H9 (cell line): ENCODE results near the gene PRKAR2A. TPM values are rescaled to one million over a fixed set of nuclear protein-coding genes. Genes with fewer than 3 reads are reported as not detected.
A peak's percentile ranks its signal among the peaks of the same experiment; 100 is the strongest.

Experiments used
- DNase-seq: peaks from one replicate; pipeline ENCODE4 v3.0.0-alpha.2; 2017
- H2AFZ ChIP-seq: one replicate; pipeline ENCODE4 v1.6.1; 2013; ENCODE audit warnings: mild to moderate bottlenecking, low read length, control low read depth, moderate library complexity
- H2AK5ac ChIP-seq: 2 replicates; pipeline ENCODE4 v1.6.1; 2013; ENCODE audit warnings: low read length, control low read depth, mixed read lengths; ENCODE audit not compliant: insufficient read length
- H2BK120ac ChIP-seq: one replicate; pipeline ENCODE4 v1.6.1; 2013; ENCODE audit warnings: low read depth, mild to moderate bottlenecking, low read length, control low read depth, inconsistent platforms; ENCODE audit not compliant: poor library complexity, severe bottlenecking
- H2BK12ac ChIP-seq: 2 replicates; pipeline ENCODE4 v1.6.1; 2013; ENCODE audit warnings: low read length, control low read depth, mixed read lengths, low read depth; ENCODE audit not compliant: insufficient read length
- H2BK15ac ChIP-seq: 2 replicates; pipeline ENCODE4 v1.6.1; 2013; ENCODE audit warnings: low read depth, low read length, control low read depth
- H2BK20ac ChIP-seq: one replicate; pipeline ENCODE4 v1.6.1; 2013; ENCODE audit warnings: low read depth, mild to moderate bottlenecking, low read length, control low read depth, inconsistent platforms; ENCODE audit not compliant: poor library complexity, severe bottlenecking
- H2BK5ac ChIP-seq: 2 replicates; pipeline ENCODE4 v1.6.1; 2013; ENCODE audit warnings: low read length, control low read depth, mixed read lengths; ENCODE audit not compliant: insufficient read length
- H3K14ac ChIP-seq: 2 replicates; pipeline ENCODE4 v1.6.1; 2013; ENCODE audit warnings: low read length, control low read depth; ENCODE audit not compliant: insufficient read depth
- H3K18ac ChIP-seq: 2 replicates; pipeline ENCODE4 v1.6.1; 2013; ENCODE audit warnings: low read depth, mild to moderate bottlenecking, mixed read lengths, low read length, control low read depth; ENCODE audit not compliant: insufficient read length
- H3K23ac ChIP-seq: 2 replicates; pipeline ENCODE4 v1.6.1; 2013; ENCODE audit warnings: low read length, control low read depth, mixed read lengths, low read depth; ENCODE audit not compliant: insufficient read length
- H3K23me2 ChIP-seq: 2 replicates; pipeline ENCODE4 v1.6.1; 2013; ENCODE audit warnings: low read depth, mild to moderate bottlenecking, mixed read lengths, low read length, control low read depth; ENCODE audit not compliant: insufficient read length, poor library complexity, severe bottlenecking
- H3K27ac ChIP-seq: 2 replicates; pipeline ENCODE4 v1.5.1; 2013; ENCODE audit warnings: low read length, control low read depth, mixed read lengths, low read depth; ENCODE audit not compliant: insufficient read length
- H3K27me3 ChIP-seq: 2 replicates; pipeline ENCODE4 v1.6.1; 2013; ENCODE audit warnings: low read length, control low read depth, inconsistent platforms; ENCODE audit not compliant: insufficient read depth
- H3K4ac ChIP-seq: 2 replicates; pipeline ENCODE4 v1.6.1; 2013; ENCODE audit warnings: low read depth, mild to moderate bottlenecking, control low read depth, inconsistent platforms, low read length, moderate library complexity
- H3K4me1 ChIP-seq: 2 replicates; pipeline ENCODE4 v1.6.1; 2013; ENCODE audit warnings: low read length, control low read depth, inconsistent platforms; ENCODE audit not compliant: insufficient read depth
- H3K4me2 ChIP-seq: 2 replicates; pipeline ENCODE4 v1.6.1; 2013; ENCODE audit warnings: low read length, control low read depth, mixed read lengths; ENCODE audit not compliant: insufficient read length, insufficient read depth
- H3K56ac ChIP-seq: 2 replicates; pipeline ENCODE4 v1.6.1; 2013; ENCODE audit warnings: low read depth, mild to moderate bottlenecking, mixed read lengths, low read length, control low read depth; ENCODE audit not compliant: insufficient read length
- H3K79me1 ChIP-seq: 2 replicates; pipeline ENCODE4 v1.6.1; 2013; ENCODE audit warnings: low read depth, mild to moderate bottlenecking, moderate library complexity, low read length, control low read depth, inconsistent platforms; ENCODE audit not compliant: insufficient read depth, poor library complexity, severe bottlenecking
- H3K79me2 ChIP-seq: 2 replicates; pipeline ENCODE4 v1.6.1; 2013; ENCODE audit warnings: low read length, control low read depth, inconsistent platforms; ENCODE audit not compliant: insufficient read depth
- H3K9ac ChIP-seq: 2 replicates; pipeline ENCODE4 v1.6.1; 2013; ENCODE audit warnings: low read length, control low read depth, mixed read lengths; ENCODE audit not compliant: insufficient read length; ENCODE audit errors: extremely low read depth
- H3K9me3 ChIP-seq: one replicate; pipeline ENCODE4 v1.6.1; 2013; ENCODE audit warnings: low read depth, low read length, inconsistent platforms; ENCODE audit not compliant: control insufficient read depth
- H3T11ph ChIP-seq: one replicate; pipeline ENCODE4 v1.6.1; 2013; ENCODE audit warnings: mild to moderate bottlenecking, low read length, control low read depth, inconsistent platforms
- H4K20me1 ChIP-seq: one replicate; pipeline ENCODE4 v1.6.1; 2013; ENCODE audit not compliant: control insufficient read depth, insufficient read length, insufficient read depth
- H4K5ac ChIP-seq: 2 replicates; pipeline ENCODE4 v1.6.1; 2013; ENCODE audit warnings: low read depth, mild to moderate bottlenecking, mixed read lengths, low read length, control low read depth; ENCODE audit not compliant: insufficient read length
- H4K8ac ChIP-seq: replicated peaks from 2 replicates; pipeline ENCODE4 v1.6.1; 2013; ENCODE audit warnings: low read length, control low read depth, mixed read lengths, low read depth; ENCODE audit not compliant: insufficient read length
- H4K91ac ChIP-seq: 2 replicates; pipeline ENCODE4 v1.6.1; 2013; ENCODE audit warnings: low read depth, mild to moderate bottlenecking, moderate library complexity, mixed read lengths, low read length, control low read depth; ENCODE audit not compliant: insufficient read length
- H3K27ac Mint-ChIP-seq, 3 experiments: 2 replicates in 2 of 3; 3 replicates in 1 of 3; pipeline ENCODE4 v1.8.0; 2020 to 2021; ENCODE audit warnings: mixed read lengths in 3 of 3, mild to moderate bottlenecking in 1 of 3, moderate library complexity in 1 of 3
- H3K27me3 Mint-ChIP-seq: 2 replicates; pipeline ENCODE4 v1.8.0; 2021; ENCODE audit warnings: low read depth, mild to moderate bottlenecking, moderate library complexity, mixed read lengths
- H3K36me3 Mint-ChIP-seq, 3 experiments: 2 replicates in 2 of 3; 3 replicates in 1 of 3; pipeline ENCODE4 v1.8.0; 2020 to 2021; ENCODE audit warnings: low read depth in 3 of 3, mixed read lengths in 3 of 3; ENCODE audit not compliant: insufficient read depth in 1 of 3
- H3K4me1 Mint-ChIP-seq, 2 experiments: 2 replicates each; pipeline ENCODE4 v1.8.0; 2020; ENCODE audit warnings: mixed read lengths in 2 of 2
- H3K4me3 Mint-ChIP-seq, 2 experiments: 2 replicates in 1 of 2; 3 replicates in 1 of 2; pipeline ENCODE4 v1.8.0; 2020 to 2021; ENCODE audit warnings: mild to moderate bottlenecking in 2 of 2, mixed read lengths in 2 of 2, moderate library complexity in 1 of 2
- H3K9me3 Mint-ChIP-seq, 2 experiments: 2 replicates in 1 of 2; 3 replicates in 1 of 2; pipeline ENCODE4 v1.8.0; 2020; ENCODE audit warnings: mild to moderate bottlenecking in 2 of 2, mixed read lengths in 2 of 2, moderate library complexity in 1 of 2
- WGBS: extraction: QIAGEN DNeasy Blood & Tissue Kit; methylation state at CpG from one replicate; pipeline ENCODE4 v1.1.7; 2013; ENCODE audit warnings: missing lambda C conversion rate, low lambda C conversion rate, mixed read lengths; ENCODE audit not compliant: insufficient read length; ENCODE audit errors: extremely low coverage; 5-methylcytosine and 5-hydroxymethylcytosine counted together
- total RNA-seq: library from RNA; stranded (reverse); gene quantifications from 2 replicates; pipeline ENCODE4 v1.2.1, GENCODE V29; 2021
- TF ChIP-seq, protein P1 (sequence below): fragments of 200-600 bp; sonication (generic); conservative IDR thresholded peaks from 3 replicates; pipeline ENCODE4 v1.8.0; 2021; ENCODE audit warnings: antibody characterized with exemption, mild to moderate bottlenecking

The PRKAR2A gene
- total RNA-seq, 1 experiment from 2014 or later = 39.1 TPM

DNA sequence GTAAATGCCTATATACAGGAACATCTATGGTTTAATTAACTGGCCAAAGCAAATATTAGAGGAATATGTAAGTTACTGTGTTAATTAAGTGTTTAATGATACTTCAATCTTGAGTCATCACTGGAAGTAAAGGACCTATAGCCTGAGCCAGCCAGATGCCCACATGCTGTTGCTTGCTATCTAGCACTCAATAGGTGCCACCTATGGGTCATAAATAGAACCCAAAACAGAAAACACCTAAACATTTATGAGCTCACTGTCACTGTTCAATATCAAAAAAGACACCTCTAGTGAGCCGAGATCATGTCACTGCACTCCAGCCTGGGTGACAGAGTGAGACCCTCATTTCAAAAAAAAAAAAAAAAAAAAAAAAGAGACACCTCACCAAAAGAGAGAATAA lies 82.3 kb downstream of the PRKAR2A start:
- no CpG with 5 or more reads among the region's 1 CpG for WGBS
- no peaks in the 10 kb centered on the region for H3K9me3 ChIP-seq
- H3K4me3 Mint-ChIP-seq = no peak overlapping the region
- H2BK5ac ChIP-seq = no peak overlapping the region
- H3K4me1 Mint-ChIP-seq = peaks cover 6 to 8% of the 10 kb centered on the region in 2 experiments
- H3K9ac ChIP-seq = no peak overlapping the region
- H3K79me1 ChIP-seq = no peaks in the 10 kb centered on the region
- H3K4me1 ChIP-seq = no peaks in the 10 kb centered on the region
- TF ChIP-seq, protein P1, sequence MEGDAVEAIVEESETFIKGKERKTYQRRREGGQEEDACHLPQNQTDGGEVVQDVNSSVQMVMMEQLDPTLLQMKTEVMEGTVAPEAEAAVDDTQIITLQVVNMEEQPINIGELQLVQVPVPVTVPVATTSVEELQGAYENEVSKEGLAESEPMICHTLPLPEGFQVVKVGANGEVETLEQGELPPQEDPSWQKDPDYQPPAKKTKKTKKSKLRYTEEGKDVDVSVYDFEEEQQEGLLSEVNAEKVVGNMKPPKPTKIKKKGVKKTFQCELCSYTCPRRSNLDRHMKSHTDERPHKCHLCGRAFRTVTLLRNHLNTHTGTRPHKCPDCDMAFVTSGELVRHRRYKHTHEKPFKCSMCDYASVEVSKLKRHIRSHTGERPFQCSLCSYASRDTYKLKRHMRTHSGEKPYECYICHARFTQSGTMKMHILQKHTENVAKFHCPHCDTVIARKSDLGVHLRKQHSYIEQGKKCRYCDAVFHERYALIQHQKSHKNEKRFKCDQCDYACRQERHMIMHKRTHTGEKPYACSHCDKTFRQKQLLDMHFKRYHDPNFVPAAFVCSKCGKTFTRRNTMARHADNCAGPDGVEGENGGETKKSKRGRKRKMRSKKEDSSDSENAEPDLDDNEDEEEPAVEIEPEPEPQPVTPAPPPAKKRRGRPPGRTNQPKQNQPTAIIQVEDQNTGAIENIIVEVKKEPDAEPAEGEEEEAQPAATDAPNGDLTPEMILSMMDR = peak; percentile 43; the same call in 2 of the 3 replicates
- no peak overlapping the region for H2BK20ac ChIP-seq
- H3K9me3 Mint-ChIP-seq = no peaks in the 10 kb centered on the region
- H2AK5ac ChIP-seq = no peak overlapping the region
- no peak overlapping the region for H2BK12ac ChIP-seq
- no peak overlapping the region for H3K4ac ChIP-seq
- H2BK15ac ChIP-seq = no peak overlapping the region
- H2BK120ac ChIP-seq = no peak overlapping the region
- no peaks in the 10 kb centered on the region for H3K27me3 ChIP-seq
- H4K20me1 ChIP-seq = no peaks in the 10 kb centered on the region
- no peak for DNase-seq
- H3K4me2 ChIP-seq = no peak overlapping the region
- no peak overlapping the region for H2AFZ ChIP-seq
- no peak overlapping the region for H3K23ac ChIP-seq
- no peak overlapping the region for H3K27ac ChIP-seq
- no peak overlapping the region for H3T11ph ChIP-seq
- H4K5ac ChIP-seq = no peak overlapping the region
- peaks cover 0 to 12% (median 4%) of the 10 kb centered on the region in 3 experiments; a peak in 2 of 7 replicates for H3K36me3 Mint-ChIP-seq
- no peak overlapping the region for H3K18ac ChIP-seq
- H4K8ac ChIP-seq = no peak overlapping the region
- H3K27ac Mint-ChIP-seq = no peak overlapping the region; a peak in 1 of 7 replicates
- H3K79me2 ChIP-seq = no peaks in the 10 kb centered on the region
- H3K56ac ChIP-seq = no peak overlapping the region
- H3K23me2 ChIP-seq = no peaks in the 10 kb centered on the region
- no peak overlapping the region for H4K91ac ChIP-seq
- H3K27me3 Mint-ChIP-seq = no peaks in the 10 kb centered on the region
- H3K14ac ChIP-seq = no peak overlapping the region
